ENCODE measurements around the gene B3GALT6. TPM values are rescaled to one million over a fixed set of nuclear protein-coding genes. Genes with fewer than 3 reads are reported as not detected.
A peak's percentile ranks its signal among the peaks of the same experiment; 100 is the strongest.

The B3GALT6 gene
- total and polyA plus RNA-seq, 4 donors, result 1.2 to 9.0 (median 8.3) TPM

DNA sequence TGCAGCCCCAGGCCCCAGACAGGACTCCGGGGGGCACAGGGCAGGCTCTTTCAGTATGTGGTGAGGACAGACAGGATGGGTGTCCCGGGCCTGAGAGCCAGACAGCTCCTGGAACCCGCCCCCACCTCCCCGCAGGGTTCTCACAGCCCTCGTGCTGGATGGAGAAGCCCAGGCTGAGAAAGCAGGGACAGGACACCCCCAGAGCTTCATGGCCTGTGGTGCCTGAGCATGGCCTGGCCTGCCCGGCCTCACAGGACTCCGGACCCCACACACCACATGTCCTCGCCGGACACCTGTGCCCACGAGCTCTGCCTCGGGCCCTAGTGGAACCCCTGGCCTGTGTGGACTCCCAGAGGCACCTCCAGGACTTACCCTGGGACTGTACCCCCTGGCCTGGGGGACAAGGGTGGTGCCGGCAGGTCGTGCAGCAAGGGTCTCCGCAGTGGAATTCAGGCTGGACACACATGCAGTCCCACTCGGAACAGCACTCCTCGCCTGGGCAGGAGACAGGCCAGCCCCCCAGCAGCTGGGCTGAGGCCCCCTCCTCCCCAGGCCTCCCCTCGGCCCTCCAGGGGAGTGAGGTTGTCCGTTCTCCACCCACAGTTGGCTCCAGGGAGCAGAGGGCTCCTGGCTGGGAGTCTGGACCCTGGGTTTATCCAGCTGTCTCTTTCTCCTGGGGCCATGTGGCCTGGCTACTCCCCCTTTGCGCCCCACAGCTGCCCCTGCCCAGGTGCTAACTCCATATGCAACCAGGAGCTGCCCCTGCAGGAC lies 26.9 kb upstream of the B3GALT6 start:
- no peak overlapping the region for H3K4me3 ChIP-seq (ENCODE audit: low read depth in 1 of 3, low read length in 3 of 3)
- TF ChIP-seq SP1 (IDR thresholded peaks at IDR 0.05) (no peak), REST (IDR thresholded peaks at IDR 0.05) (no peak), FOXA2 (IDR thresholded peaks at IDR 0.05) (no peak), TAF1 (conservative IDR thresholded peaks at IDR 0.05) (no peak), YY1 (IDR thresholded peaks at IDR 0.05) (no peak), RXRA (IDR thresholded peaks at IDR 0.05) (no peak), RAD21 (IDR thresholded peaks at IDR 0.05) (no peak)
- TF ChIP-seq, protein P1, sequence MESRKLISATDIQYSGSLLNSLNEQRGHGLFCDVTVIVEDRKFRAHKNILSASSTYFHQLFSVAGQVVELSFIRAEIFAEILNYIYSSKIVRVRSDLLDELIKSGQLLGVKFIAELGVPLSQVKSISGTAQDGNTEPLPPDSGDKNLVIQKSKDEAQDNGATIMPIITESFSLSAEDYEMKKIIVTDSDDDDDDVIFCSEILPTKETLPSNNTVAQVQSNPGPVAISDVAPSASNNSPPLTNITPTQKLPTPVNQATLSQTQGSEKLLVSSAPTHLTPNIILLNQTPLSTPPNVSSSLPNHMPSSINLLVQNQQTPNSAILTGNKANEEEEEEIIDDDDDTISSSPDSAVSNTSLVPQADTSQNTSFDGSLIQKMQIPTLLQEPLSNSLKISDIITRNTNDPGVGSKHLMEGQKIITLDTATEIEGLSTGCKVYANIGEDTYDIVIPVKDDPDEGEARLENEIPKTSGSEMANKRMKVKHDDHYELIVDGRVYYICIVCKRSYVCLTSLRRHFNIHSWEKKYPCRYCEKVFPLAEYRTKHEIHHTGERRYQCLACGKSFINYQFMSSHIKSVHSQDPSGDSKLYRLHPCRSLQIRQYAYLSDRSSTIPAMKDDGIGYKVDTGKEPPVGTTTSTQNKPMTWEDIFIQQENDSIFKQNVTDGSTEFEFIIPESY (IDR thresholded peaks at IDR 0.05), result no peak
- H3K36me3 ChIP-seq (ENCODE audit: control insufficient read depth in 4 of 4, insufficient read depth in 3 of 4, low read depth in 1 of 4, low read length in 3 of 4), result no peaks in the 10 kb centered on the region
- 87% methylated on average over 19 of the region's 19 CpGs for WGBS
- peaks cover 0 to 8% (median 0%) of the 10 kb centered on the region in 4 donors for H3K27me3 ChIP-seq (ENCODE audit: control insufficient read depth in 4 of 4, insufficient read depth in 4 of 4, low read length in 3 of 4)
- no peaks in the 10 kb centered on the region for H3K9me3 ChIP-seq (ENCODE audit: control insufficient read depth in 4 of 4, low read length in 3 of 4)
- no peak overlapping the region for H3K27ac ChIP-seq (ENCODE audit: low read depth in 1 of 2, low read length in 2 of 2)
- DNase-seq (ENCODE audit: low spot score), result no peak
- peaks cover 0 to 9% (median 4%) of the 10 kb centered on the region in 4 donors for H3K4me1 ChIP-seq (ENCODE audit: control insufficient read depth in 4 of 4, insufficient read depth in 4 of 4, low read length in 3 of 4)
- no peak overlapping the region for H3K9ac ChIP-seq (ENCODE audit: low read depth in 1 of 2, low read length in 2 of 2)

DNA sequence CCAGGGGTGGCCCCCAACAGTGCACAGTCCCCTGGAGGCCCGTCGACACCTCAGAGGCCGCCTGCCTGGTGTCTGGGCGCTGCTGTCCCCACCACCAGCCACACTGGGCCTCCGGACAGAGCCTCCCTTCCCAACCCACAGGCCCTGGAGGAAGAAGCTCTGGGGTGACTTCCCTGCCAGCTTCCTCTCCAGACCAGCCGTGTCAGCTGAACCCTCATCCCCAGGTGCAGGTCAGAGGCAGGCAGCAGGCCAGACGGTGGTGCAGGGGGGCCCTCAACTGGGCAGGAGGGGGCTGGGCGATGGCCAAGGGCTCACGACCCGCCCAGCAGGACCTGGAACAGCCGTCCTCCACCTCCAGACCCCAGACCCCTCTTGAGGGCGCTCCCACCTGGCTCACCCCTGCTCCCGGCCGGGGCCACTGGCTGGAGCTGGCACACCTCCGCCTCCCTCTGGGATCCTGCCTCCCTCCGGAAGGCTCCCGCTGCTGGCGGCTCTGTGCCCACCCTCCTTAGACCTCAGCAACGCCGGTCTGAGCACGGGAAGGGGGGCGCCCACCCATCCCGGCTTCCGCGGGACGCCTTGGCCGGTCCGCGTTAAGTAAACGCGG lies 26.2 kb upstream of the B3GALT6 start:
- Histone ChIP-seq H3K36me3 (ENCODE audit: control insufficient read depth in 4 of 4, insufficient read depth in 3 of 4, low read depth in 1 of 4, low read length in 3 of 4) (no peaks in the 10 kb centered on the region), H3K4me3 (ENCODE audit: low read depth in 1 of 3, low read length in 3 of 3) (peak overlapping the region in 1 of 3 donors; percentile 6), H3K4me1 (ENCODE audit: control insufficient read depth in 4 of 4, insufficient read depth in 4 of 4, low read length in 3 of 4) (peaks cover 0 to 6% (median 4%) of the 10 kb centered on the region in 4 donors), H3K9me3 (ENCODE audit: control insufficient read depth in 4 of 4, low read length in 3 of 4) (no peaks in the 10 kb centered on the region), H3K9ac (ENCODE audit: low read depth in 1 of 2, low read length in 2 of 2) (no peak overlapping the region), H3K27me3 (ENCODE audit: control insufficient read depth in 4 of 4, insufficient read depth in 4 of 4, low read length in 3 of 4) (peaks cover 0 to 8% (median 0%) of the 10 kb centered on the region in 4 donors), H3K27ac (ENCODE audit: low read depth in 1 of 2, low read length in 2 of 2) (no peak overlapping the region)
- no peak for DNase-seq (ENCODE audit: low spot score)
- 27% methylated on average over 31 of the region's 31 CpGs for WGBS
- TF ChIP-seq YY1 (IDR thresholded peaks at IDR 0.05), result no peak
- no peak for TF ChIP-seq FOXA2 (IDR thresholded peaks at IDR 0.05)
- TF ChIP-seq, protein P2, sequence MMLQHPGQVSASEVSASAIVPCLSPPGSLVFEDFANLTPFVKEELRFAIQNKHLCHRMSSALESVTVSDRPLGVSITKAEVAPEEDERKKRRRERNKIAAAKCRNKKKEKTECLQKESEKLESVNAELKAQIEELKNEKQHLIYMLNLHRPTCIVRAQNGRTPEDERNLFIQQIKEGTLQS (IDR thresholded peaks at IDR 0.05), result no peak
- TF ChIP-seq FOXA1 (IDR thresholded peaks at IDR 0.05), result no peak
- TF ChIP-seq, protein P3, sequence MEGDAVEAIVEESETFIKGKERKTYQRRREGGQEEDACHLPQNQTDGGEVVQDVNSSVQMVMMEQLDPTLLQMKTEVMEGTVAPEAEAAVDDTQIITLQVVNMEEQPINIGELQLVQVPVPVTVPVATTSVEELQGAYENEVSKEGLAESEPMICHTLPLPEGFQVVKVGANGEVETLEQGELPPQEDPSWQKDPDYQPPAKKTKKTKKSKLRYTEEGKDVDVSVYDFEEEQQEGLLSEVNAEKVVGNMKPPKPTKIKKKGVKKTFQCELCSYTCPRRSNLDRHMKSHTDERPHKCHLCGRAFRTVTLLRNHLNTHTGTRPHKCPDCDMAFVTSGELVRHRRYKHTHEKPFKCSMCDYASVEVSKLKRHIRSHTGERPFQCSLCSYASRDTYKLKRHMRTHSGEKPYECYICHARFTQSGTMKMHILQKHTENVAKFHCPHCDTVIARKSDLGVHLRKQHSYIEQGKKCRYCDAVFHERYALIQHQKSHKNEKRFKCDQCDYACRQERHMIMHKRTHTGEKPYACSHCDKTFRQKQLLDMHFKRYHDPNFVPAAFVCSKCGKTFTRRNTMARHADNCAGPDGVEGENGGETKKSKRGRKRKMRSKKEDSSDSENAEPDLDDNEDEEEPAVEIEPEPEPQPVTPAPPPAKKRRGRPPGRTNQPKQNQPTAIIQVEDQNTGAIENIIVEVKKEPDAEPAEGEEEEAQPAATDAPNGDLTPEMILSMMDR (IDR thresholded peaks at IDR 0.05; ENCODE audit: low read depth, low read length, missing input control), result no peak
- TF ChIP-seq JUND (IDR thresholded peaks at IDR 0.05), result no peak
- TF ChIP-seq RAD21 (IDR thresholded peaks at IDR 0.05), result no peak
- TF ChIP-seq, protein P4, sequence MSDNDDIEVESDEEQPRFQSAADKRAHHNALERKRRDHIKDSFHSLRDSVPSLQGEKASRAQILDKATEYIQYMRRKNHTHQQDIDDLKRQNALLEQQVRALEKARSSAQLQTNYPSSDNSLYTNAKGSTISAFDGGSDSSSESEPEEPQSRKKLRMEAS (IDR thresholded peaks at IDR 0.05), result no peak
- TF ChIP-seq, protein P1 (IDR thresholded peaks at IDR 0.05), result no peak
- TF ChIP-seq REST (IDR thresholded peaks at IDR 0.05), result no peak
- TF ChIP-seq SP1 (IDR thresholded peaks at IDR 0.05), result no peak
- no peak for TF ChIP-seq NR2F2 (IDR thresholded peaks at IDR 0.05)
- no peak for TF ChIP-seq EGR1 (IDR thresholded peaks at IDR 0.05; ENCODE audit: low read depth in 2 of 2)
- TF ChIP-seq RXRA (IDR thresholded peaks at IDR 0.05), result no peak
- no peak for TF ChIP-seq GABPA (IDR thresholded peaks at IDR 0.05 in 1 of 2, conservative IDR thresholded peaks at IDR 0.05 in 1 of 2)
